B cell (primary cell): ENCODE measurements around the gene FBXO9.

ENCODE experiments used
- CTCF ChIP-seq: fragments of 200-600 bp; IDR thresholded peaks from one replicate; pipeline ENCODE4 v1.8.0; 2022; ENCODE audit warnings: antibody characterized with exemption, mild to moderate bottlenecking
- EZH2 ChIP-seq: IDR thresholded peaks from 2 replicates; pipeline ENCODE4 v1.6.1; 2012; ENCODE audit warnings: borderline replicate concordance, low read depth, mild to moderate bottlenecking, moderate library complexity, low read length; ENCODE audit not compliant: insufficient read depth, poor library complexity, severe bottlenecking

- no peak for TF ChIP-seq CTCF
- TF ChIP-seq EZH2, result no peak
These were observed 6.6 kb upstream of the FBXO9 start for GRCh38 chr6:53058388-53059195.
